Measurements from ENCODE around the gene SEPTIN2.
"Not testable (repeated sequence)": the region's sequence is repeated elsewhere in the genome, so short reads cannot be mapped to it uniquely, and the experiment has no call there.

SEPTIN2 gene

GRCh38 chr2:241315879-241316631 is at the start of gene SEPTIN2:
Gene SEPTIN2, plus strand, starts transcription at chr2:241315925. Its CDS starts 8,308 bp downstream, at chr2:241324233.
- DNase-seq (ENCODE audit: low read depth in 1 of 2, low spot score in 1 of 2): peak in 1 of 2 donors; percentile 53

DNA sequence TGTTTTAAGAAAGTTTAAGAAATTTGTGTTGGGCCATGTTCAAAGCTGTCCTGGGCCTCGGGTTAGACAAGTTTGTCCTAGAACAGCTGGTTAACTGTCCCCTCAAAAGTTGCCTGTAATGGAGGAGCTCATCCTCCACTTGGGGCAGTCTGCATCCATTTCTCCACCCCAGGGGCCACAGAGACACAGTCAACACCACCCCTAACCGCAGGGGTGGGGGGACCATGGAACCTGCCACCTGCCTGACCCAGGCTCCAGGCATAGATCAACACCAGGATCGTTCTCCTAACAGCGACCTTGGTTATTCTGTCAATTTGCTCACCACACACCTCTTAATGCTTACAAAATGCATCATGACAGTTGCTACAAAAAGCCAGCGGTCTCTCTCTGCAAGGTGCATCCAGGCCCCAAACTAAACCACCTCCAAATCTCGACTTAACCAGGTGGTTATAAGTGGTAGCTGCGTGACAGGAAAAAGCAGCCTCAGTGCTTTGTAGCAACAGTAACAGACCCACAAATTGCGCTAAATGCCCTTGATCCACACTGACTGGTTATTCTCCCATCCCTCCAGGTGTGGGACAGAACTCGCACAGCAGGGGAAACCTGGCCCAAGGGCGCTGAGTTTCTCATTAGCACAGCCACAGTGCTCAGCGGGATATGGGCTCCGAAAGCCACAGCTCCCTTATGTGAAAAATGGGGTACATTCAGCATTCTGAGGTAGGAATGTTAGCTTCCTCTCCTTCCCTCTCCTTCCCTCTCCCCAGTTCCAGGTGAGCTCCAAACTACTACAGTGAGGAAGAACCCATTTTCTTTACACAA is 48.3 kb upstream of the SEPTIN2 start:
- no peak for DNase-seq (ENCODE audit: low read depth in 1 of 2, low spot score in 1 of 2)

DNA sequence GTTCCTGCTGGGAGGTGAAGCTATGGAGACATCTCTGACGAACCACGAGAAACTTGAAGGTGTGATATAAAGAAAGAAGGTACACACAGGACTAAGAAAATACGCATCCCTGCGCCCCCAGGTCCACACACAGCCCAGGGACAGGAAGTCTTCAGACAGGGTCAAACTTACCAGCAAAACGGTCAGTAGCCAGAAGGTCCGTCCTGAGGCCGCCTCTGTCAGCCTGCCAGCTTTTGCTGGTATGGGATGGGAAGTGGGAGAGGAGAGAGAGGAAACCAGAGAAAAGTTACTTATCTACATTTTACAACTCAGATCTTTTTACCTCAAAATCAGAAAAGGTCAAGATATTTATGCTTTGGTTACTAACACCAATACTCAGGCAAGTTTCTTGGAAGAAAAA is 47.4 kb upstream of the SEPTIN2 start:
- no peak for DNase-seq (ENCODE audit: low read depth in 1 of 2, low spot score in 1 of 2)

GRCh38 chr2:241268716-241269445 is 46.8 kb upstream of the SEPTIN2 start:
- DNase-seq (ENCODE audit: low read depth in 1 of 2, low spot score in 1 of 2): no peak

- DNase-seq (ENCODE audit: low read depth in 1 of 2, low spot score in 1 of 2): no peak
Observed at GRCh38 chr2:241269707-241270520, 45.8 kb upstream of the SEPTIN2 start.

GRCh38 chr2:241270531-241270930 is 45.2 kb upstream of the SEPTIN2 start:
- no peak for DNase-seq (ENCODE audit: low read depth in 1 of 2, low spot score in 1 of 2)

DNA sequence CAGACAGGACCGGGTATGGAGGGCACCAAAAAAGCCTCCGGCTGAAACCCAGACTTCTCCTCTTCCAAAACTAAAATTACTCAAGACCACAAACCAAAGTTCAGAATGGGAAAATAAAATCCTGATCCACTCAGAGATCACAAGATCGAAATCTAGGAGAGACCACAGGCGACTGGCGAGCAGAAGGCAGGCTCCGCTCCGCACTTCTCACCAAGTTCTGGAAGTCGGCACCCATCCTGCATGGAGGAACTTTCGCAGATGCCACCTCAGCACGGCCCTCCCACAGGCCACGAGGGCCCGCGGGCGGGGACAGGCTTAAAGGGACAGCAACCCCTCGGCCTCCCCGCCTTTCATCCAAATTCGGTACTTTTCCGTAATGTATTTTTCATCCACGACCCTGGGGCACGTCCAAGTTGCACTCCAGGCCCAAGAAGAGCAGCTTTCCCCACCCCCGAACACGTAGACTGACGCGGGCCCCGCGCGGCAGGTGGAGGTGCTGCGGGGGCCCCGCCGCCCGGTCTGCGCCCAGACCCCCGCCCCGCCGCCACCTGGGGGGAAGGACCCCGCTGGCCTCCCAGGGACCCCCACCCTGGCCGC is 43.9 kb upstream of the SEPTIN2 start:
- DNase-seq (ENCODE audit: low read depth in 1 of 2, low spot score in 1 of 2): peak; percentile 30 to 45

DNA sequence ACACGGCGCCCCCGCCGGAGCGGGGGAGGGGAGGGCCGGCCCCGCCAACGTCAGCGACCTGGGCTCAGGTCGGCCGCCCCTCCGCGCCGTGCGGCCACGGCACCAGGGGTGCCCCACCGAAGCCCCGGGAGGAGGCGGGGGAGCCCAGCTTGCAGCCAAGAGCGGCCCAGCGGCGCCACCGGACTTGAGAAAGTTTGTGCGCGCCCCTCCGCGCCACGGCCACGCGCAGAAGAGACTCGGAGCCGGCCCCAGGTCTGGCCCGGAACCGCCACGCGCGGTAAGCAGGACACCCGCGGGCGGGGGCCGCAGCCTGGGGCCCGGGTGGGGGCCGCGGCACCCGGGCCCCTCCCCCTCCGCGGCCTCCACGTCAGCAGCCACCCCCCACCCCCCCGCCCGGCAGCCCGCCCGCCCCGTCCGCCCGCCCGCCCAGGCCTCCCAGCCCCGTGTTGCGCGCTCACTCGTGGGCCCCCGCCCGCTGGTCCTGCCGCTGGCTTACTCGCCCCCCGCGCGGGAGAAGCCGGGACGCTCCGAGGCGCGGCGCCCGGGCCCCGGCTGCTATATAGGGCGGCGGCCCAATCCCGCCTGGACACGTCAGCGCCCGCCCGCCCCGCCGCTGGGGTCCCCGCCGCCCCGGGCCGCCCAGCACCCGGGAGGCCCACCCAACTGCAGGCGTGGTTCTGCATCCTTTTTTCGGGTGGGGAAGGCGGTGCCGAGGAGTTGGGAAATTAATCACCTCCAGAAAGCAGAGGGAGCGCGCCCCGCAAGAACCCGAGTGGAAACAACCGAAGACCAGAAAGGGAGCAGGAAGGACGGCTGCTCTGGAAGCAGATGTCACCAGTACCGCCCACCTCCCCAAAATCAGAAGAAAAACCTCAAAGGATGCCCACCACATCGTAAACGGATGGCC is 43.2 kb upstream of the SEPTIN2 start:
- peak in 1 of 2 donors; percentile 4 for DNase-seq (ENCODE audit: low read depth in 1 of 2, low spot score in 1 of 2)

DNA sequence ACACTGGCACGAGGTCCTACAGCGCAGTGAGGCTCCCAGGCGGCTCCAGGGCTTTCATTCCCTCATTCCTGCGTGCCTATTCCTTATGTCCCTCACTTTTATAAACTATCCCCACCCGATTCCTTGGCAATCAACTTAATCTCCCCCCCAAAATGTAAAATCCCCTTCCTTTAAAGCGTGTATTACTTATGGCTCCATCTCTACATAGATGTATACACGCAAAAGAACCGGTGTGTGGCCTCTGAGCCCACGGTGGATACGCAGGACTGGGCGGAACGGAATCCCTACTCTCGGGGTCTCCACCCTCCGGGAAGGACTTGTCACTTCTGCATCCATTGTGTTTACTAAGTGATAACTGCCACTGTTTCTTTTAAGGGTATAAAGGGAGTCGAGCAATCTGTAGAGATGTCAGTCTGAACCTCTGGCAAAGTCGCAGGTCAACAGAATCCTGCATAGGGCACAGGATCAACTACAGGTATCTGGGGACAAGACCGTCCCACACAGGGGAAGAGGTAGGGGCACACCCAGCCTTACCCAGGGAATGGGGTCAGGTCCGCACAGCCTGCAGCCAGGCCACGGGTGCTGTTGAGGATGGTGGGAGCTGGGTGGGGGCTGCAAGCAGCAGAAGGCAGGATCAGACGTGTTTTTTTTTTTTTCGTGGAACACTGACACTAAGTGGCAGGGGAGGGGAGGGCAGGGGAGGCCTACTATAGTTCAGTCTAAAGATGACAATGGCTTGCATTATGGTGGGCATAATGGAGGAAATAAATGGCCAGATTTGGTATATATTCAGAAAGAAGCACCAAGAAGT is 42.3 kb upstream of the SEPTIN2 start:
- no peak for DNase-seq (ENCODE audit: low read depth in 1 of 2, low spot score in 1 of 2)

DNA sequence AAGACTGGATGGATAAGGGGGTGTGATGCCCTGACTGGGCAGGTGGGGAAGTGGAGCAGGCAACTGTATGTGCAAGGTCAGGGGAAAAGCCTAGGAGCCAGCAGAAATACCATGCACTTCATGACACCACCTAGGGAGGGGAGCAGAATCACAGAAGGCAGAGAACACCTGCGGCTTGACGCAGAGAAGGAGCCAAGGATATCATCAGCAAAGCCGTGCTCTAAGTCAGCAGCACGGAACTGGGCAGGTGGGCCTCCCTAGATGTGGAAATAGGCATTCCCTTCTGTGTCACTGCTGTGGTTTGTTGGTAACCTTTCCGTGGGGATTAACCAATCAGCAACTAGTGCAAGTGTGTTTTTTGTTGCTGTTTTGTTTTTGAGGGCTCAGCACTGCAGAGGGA is 41.6 kb upstream of the SEPTIN2 start:
- DNase-seq (ENCODE audit: low read depth in 1 of 2, low spot score in 1 of 2): no peak

DNA sequence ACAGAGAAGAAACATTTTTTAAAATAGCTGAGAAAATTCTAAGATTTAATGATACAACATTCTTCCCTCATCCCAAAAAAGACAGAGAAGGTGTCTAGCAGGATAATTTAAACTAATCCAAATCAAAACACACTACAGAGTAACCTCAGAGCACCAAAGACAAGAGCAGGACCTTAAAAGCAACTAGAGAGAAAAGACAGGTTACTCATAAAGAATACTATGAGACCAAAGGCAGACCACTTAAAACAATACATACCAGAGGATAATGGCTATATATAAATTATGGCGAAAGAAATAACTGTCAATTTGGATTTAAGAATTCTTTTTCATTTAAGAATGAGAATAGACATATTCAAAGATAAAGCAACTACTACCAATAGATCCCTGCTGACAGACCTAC is 40.2 kb upstream of the SEPTIN2 start:
- DNase-seq (ENCODE audit: low read depth in 1 of 2, low spot score in 1 of 2): no peak

GRCh38 chr2:241275910-241276309 is 39.8 kb upstream of the SEPTIN2 start:
- DNase-seq (ENCODE audit: low read depth in 1 of 2, low spot score in 1 of 2): no peak

DNA sequence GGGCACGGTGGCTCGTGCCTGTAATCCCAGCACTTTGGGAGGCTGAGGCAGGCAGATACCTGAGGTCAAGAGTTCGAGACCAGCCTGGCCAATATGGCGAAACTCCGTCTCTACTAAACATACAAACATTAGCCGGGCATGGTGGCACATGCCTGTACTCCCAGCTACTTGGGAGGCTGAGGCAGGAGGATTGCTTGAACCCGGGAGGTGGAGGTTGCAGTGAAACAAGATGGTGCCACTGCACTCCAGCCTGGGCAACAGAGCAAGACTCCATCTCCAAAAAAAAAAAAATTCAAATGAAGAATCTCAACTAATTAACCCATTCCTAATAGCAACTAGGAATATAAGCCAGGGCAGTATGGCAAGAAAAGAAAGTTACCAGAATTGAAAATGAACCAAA is 37.4 kb upstream of the SEPTIN2 start:
- not testable (repeated sequence) for DNase-seq (ENCODE audit: low read depth in 1 of 2, low spot score in 1 of 2)

DNA sequence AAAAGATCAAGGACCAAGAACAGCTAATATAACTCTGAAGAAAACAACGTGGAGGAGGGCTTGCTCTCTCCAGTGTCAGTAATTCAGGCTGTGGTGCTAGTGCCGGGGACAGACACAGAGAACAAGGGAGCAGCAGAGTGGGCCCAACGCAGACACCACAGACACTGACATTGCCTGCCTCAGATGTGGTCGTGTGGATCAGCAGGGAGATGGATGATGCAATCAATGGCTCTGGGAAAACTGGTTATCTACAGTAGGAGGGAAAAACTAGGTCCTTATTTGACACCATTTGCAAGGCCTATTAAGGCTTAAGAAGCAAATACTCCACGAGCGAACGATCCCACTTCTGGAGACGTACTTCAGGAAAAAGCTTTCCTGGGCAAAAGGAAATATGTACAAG is 36.3 kb upstream of the SEPTIN2 start:
- no peak for DNase-seq (ENCODE audit: low read depth in 1 of 2, low spot score in 1 of 2)

DNA sequence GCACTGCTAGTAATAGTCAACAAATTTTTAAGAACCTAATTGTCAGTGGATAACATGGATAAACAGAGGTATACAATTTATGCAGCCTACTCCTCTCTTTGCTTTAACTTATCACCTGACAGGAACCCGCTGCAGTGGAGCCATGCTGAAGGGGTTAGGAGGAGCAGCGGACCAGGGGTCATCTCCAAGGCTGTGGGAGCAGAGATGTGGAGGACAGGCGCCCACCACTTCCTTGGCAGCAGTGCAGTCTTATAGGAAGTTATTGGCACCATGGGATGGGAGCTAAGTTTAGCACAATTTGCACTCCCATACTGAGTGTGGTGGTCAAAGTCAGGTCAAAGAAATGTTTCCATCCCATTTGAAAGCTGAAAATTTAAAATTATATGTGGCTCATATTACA is 35.9 kb upstream of the SEPTIN2 start:
- no peak for DNase-seq (ENCODE audit: low read depth in 1 of 2, low spot score in 1 of 2)

GRCh38 chr2:241280291-241280690 is 35.4 kb upstream of the SEPTIN2 start:
- DNase-seq (ENCODE audit: low read depth in 1 of 2, low spot score in 1 of 2): no peak

GRCh38 chr2:241282555-241282954 is 33.2 kb upstream of the SEPTIN2 start:
- DNase-seq (ENCODE audit: low read depth in 1 of 2, low spot score in 1 of 2): no peak

DNA sequence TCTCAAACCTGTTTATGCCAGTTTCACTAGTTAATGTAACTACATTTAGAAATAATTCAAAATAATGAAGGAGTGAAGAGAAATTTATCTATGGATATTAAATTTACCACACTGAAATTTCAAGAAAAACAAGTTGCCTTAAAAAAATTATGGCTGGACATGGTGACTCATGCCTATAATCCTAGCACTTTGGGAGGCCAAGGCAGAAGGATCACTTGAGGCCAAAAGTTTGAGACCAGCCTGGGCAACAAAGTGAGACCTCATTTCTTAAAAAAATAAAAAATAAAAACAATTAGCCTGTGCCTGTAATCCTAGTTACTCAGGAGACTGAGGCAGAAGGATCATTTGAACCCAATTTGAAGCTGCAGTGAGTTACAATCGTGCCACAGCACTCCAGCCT is 30.1 kb upstream of the SEPTIN2 start:
- no peak for DNase-seq (ENCODE audit: low read depth in 1 of 2, low spot score in 1 of 2)
